Stomach (tissue), 4 donors: Measurements from ENCODE around the gene OIP5.

ENCODE experiments used
- CTCF ChIP-seq, 7 experiments: fragments of 450-650 bp in 4 of 7; fragments of 200-600 bp in 3 of 7; sonication (generic) in 3 of 7; IDR thresholded peaks; one replicate each; pipeline ENCODE4 v1.5.1; 2016 to 2019; ENCODE audit warnings: antibody characterized with exemption in 7 of 7, control low read depth in 2 of 7, mild to moderate bottlenecking in 1 of 7
- EP300 ChIP-seq: sonication (generic); formaldehyde crosslinking; IDR thresholded peaks from one replicate; pipeline ENCODE4 v1.6.1; 2017; ENCODE audit warnings: antibody characterized with exemption
- POLR2A ChIP-seq, 4 donors: fragments of 450-650 bp; IDR thresholded peaks; one replicate each; pipeline ENCODE4 v1.6.1; 2016; ENCODE audit warnings: antibody characterized with exemption in 4 of 4, control low read depth in 2 of 4, mild to moderate bottlenecking in 1 of 4, moderate library complexity in 1 of 4
- POLR2AphosphoS5 ChIP-seq, 3 donors: sonication (generic); formaldehyde crosslinking; IDR thresholded peaks; one replicate each; pipeline ENCODE4 v1.6.1; 2016; ENCODE audit warnings: antibody characterized with exemption in 3 of 3

- TF ChIP-seq CTCF (IDR thresholded peaks at IDR 0.05) (no peak), POLR2AphosphoS5 (IDR thresholded peaks at IDR 0.05) (no peak), POLR2A (IDR thresholded peaks at IDR 0.05) (no peak), EP300 (no peak)
These were observed 55.6 kb downstream of the OIP5 start for GRCh38 chr15:41276831-41277230.
